Measurements from ENCODE around the gene KCNJ15.

- TF ChIP-seq CTCF (conservative IDR thresholded peaks at IDR 0.05; ENCODE audit: low read depth in 2 of 2) (no peak), POLR2AphosphoS5 (IDR thresholded peaks at IDR 0.05; ENCODE audit: low read depth) (no peak), EZH2 (IDR thresholded peaks at IDR 0.05; ENCODE audit: low read depth, unreplicated experiment) (no peak), REST (IDR thresholded peaks at IDR 0.05; ENCODE audit: unreplicated experiment) (no peak), EZH2phosphoT487 (IDR thresholded peaks at IDR 0.05; ENCODE audit: unreplicated experiment) (no peak), ETS1 (IDR thresholded peaks at IDR 0.05) (no peak), CREB1 (CRISPR knock-in tag; IDR thresholded peaks at IDR 0.05; ENCODE audit: low read depth) (no peak)
Measured at GRCh38 chr21:38256599-38257302, at the start of gene KCNJ15.

Data from GM23338 (cell line).